B cell (primary cell): ENCODE measurements around the gene CDC34.

Experiments used
- EZH2 ChIP-seq: IDR thresholded peaks from 2 replicates; pipeline ENCODE4 v1.6.1; 2012; ENCODE audit warnings: borderline replicate concordance, low read depth, mild to moderate bottlenecking, moderate library complexity, low read length; ENCODE audit not compliant: insufficient read depth, poor library complexity, severe bottlenecking
- TF ChIP-seq, protein P1 (sequence below): fragments of 200-600 bp; IDR thresholded peaks from one replicate; pipeline ENCODE4 v1.8.0; 2022; ENCODE audit warnings: antibody characterized with exemption, mild to moderate bottlenecking

DNA sequence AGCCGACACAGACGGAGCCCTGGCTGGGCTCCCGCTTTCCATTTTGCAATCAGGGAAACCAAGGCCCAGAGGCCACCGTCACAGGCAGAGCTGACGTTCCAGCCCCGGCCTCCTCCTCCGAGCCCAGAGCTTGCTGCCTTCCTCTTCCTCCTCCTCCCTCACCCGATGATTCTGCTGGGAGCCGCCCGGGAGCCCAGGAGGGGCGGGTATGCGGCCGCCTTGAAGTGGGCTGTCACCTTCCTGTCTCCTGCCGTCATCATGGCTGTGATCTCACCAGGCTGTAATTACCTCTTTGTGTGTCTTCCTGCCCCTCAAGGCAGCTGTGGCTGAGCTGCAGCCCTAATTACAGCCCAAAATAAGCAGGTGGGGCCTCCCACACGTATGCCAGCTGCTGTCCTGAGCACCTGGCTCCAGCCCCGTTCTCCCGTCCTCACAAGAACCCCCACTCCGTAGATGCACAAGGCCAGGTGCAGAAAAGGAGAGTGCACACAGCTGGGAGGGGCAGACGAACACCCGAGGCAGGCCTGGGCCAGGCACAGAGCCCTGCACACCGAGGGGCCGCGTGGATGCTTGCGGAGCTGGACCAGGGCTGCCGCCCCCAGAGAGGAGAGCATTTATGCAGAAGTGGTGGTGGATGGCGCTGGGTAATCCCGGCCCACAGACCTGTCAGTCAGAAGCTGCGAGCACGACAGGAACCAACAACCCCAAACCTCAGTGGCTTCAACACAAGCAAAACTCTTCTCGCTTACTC lies 20.3 kb upstream of the CDC34 start:
- TF ChIP-seq, protein P1, sequence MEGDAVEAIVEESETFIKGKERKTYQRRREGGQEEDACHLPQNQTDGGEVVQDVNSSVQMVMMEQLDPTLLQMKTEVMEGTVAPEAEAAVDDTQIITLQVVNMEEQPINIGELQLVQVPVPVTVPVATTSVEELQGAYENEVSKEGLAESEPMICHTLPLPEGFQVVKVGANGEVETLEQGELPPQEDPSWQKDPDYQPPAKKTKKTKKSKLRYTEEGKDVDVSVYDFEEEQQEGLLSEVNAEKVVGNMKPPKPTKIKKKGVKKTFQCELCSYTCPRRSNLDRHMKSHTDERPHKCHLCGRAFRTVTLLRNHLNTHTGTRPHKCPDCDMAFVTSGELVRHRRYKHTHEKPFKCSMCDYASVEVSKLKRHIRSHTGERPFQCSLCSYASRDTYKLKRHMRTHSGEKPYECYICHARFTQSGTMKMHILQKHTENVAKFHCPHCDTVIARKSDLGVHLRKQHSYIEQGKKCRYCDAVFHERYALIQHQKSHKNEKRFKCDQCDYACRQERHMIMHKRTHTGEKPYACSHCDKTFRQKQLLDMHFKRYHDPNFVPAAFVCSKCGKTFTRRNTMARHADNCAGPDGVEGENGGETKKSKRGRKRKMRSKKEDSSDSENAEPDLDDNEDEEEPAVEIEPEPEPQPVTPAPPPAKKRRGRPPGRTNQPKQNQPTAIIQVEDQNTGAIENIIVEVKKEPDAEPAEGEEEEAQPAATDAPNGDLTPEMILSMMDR: no peak
- no peak for TF ChIP-seq EZH2
